Activated T-cell treated with anti-CD3 and anti-CD28 coated beads, Interleukin-2, amount 50 U/mL, for 72 hours (primary cell): Measurements from ENCODE around the gene OPA1. TPM values are rescaled to one million over a fixed set of nuclear protein-coding genes. Genes with fewer than 3 reads are reported as not detected.
A peak's percentile ranks its signal among the peaks of the same experiment; 100 is the strongest.

Experiments
- ATAC-seq, 2 donors: fragments of 150-1000 bp; cut with Tn5 transposase; replicated peaks in 1 of 2; 2 replicates each; pipeline ENCODE4 v1.10.0; 2021; ENCODE audit warnings: moderate library complexity in 2 of 2, mild to moderate bottlenecking in 1 of 2
- DNase-seq, 2 donors: peaks; one replicate each; pipeline ENCODE4 v3.0.0; 2021 to 2022; ENCODE audit warnings: mixed read lengths in 1 of 2
- H3K27ac Mint-ChIP-seq: one replicate; pipeline ENCODE4 v1.8.0; 2022; ENCODE audit warnings: mild to moderate bottlenecking, moderate library complexity, mixed read lengths
- H3K27me3 Mint-ChIP-seq: one replicate; pipeline ENCODE4 v1.8.0; 2022; ENCODE audit warnings: low read depth, mixed read lengths
- H3K36me3 Mint-ChIP-seq, 2 donors: one replicate each; pipeline ENCODE4 v1.8.0; 2022; ENCODE audit warnings: mixed read lengths in 2 of 2, mild to moderate bottlenecking in 1 of 2; ENCODE audit not compliant: insufficient read depth in 2 of 2
- H3K4me1 Mint-ChIP-seq: one replicate; pipeline ENCODE4 v1.8.0; 2022; ENCODE audit warnings: low read depth, mixed read lengths
- H3K4me3 Mint-ChIP-seq, 2 donors: one replicate each; pipeline ENCODE4 v1.8.0; 2022; ENCODE audit warnings: mild to moderate bottlenecking in 2 of 2, mixed read lengths in 2 of 2, moderate library complexity in 2 of 2
- H3K9me3 Mint-ChIP-seq, 2 donors: one replicate each; pipeline ENCODE4 v1.8.0; 2022; ENCODE audit warnings: mixed read lengths in 2 of 2
- total RNA-seq, 2 donors: library from RNA; stranded (reverse); gene quantifications; one replicate each; pipeline ENCODE4 v1.2.3, GENCODE V29; 2022

OPA1 gene
- total RNA-seq, 2 donors from 2014 or later: 67.5 to 76.6 TPM

GRCh38 chr3:193730511-193730910 lies 137.5 kb downstream of the OPA1 start:
- Mint-ChIP-seq H3K4me3 (no peak overlapping the region), H3K9me3 (no peaks in the 10 kb centered on the region), H3K27ac (no peak overlapping the region), H3K4me1 (no peaks in the 10 kb centered on the region), H3K36me3 (no peaks in the 10 kb centered on the region), H3K27me3 (no peaks in the 10 kb centered on the region)
- DNase-seq: no peak
- ATAC-seq: no peak

- H3K4me1 Mint-ChIP-seq: no peaks in the 10 kb centered on the region
- no peaks in the 10 kb centered on the region for H3K36me3 Mint-ChIP-seq
- DNase-seq: no peak
- no peak overlapping the region for H3K27ac Mint-ChIP-seq
- H3K27me3 Mint-ChIP-seq: no peaks in the 10 kb centered on the region
- H3K4me3 Mint-ChIP-seq: no peak overlapping the region
- no peaks in the 10 kb centered on the region for H3K9me3 Mint-ChIP-seq
- no peak for ATAC-seq
Measured at GRCh38 chr3:193730976-193731375, 138.0 kb downstream of the OPA1 start.

GRCh38 chr3:193731656-193732055 lies 138.6 kb downstream of the OPA1 start:
- ATAC-seq: no peak
- H3K36me3 Mint-ChIP-seq: no peaks in the 10 kb centered on the region
- no peak overlapping the region for H3K4me3 Mint-ChIP-seq
- H3K9me3 Mint-ChIP-seq: no peaks in the 10 kb centered on the region
- H3K27me3 Mint-ChIP-seq: no peaks in the 10 kb centered on the region
- no peak overlapping the region for H3K27ac Mint-ChIP-seq
- DNase-seq: no peak
- no peaks in the 10 kb centered on the region for H3K4me1 Mint-ChIP-seq

- Mint-ChIP-seq H3K4me1 (no peaks in the 10 kb centered on the region), H3K27ac (no peak overlapping the region), H3K36me3 (no peaks in the 10 kb centered on the region), H3K27me3 (no peaks in the 10 kb centered on the region), H3K4me3 (no peak overlapping the region), H3K9me3 (no peaks in the 10 kb centered on the region)
- DNase-seq (no peak), ATAC-seq (no peak)
Measured at GRCh38 chr3:193732391-193732790, 139.4 kb downstream of the OPA1 start.

- H3K4me3 Mint-ChIP-seq: no peak overlapping the region
- H3K27ac Mint-ChIP-seq: no peak overlapping the region
- no peaks in the 10 kb centered on the region for H3K4me1 Mint-ChIP-seq
- H3K27me3 Mint-ChIP-seq: no peaks in the 10 kb centered on the region
- DNase-seq: no peak
- H3K36me3 Mint-ChIP-seq: no peaks in the 10 kb centered on the region
- H3K9me3 Mint-ChIP-seq: no peaks in the 10 kb centered on the region
- no peak for ATAC-seq
Measured at GRCh38 chr3:193732827-193733226, 139.8 kb downstream of the OPA1 start.

GRCh38 chr3:193734737-193735366 lies 141.8 kb downstream of the OPA1 start:
- Mint-ChIP-seq H3K36me3 (no peaks in the 10 kb centered on the region), H3K9me3 (no peaks in the 10 kb centered on the region), H3K4me3 (no peak overlapping the region), H3K4me1 (no peaks in the 10 kb centered on the region), H3K27me3 (no peaks in the 10 kb centered on the region), H3K27ac (no peak overlapping the region)
- DNase-seq: no peak
- ATAC-seq: no peak

GRCh38 chr3:193735850-193736249 lies 142.8 kb downstream of the OPA1 start:
- DNase-seq: no peak
- H3K27ac Mint-ChIP-seq: no peak overlapping the region
- ATAC-seq: no peak
- no peak overlapping the region for H3K4me3 Mint-ChIP-seq
- H3K4me1 Mint-ChIP-seq: no peaks in the 10 kb centered on the region
- no peaks in the 10 kb centered on the region for H3K27me3 Mint-ChIP-seq
- H3K36me3 Mint-ChIP-seq: no peaks in the 10 kb centered on the region
- H3K9me3 Mint-ChIP-seq: no peaks in the 10 kb centered on the region

- H3K4me3 Mint-ChIP-seq: no peak overlapping the region
- no peaks in the 10 kb centered on the region for H3K36me3 Mint-ChIP-seq
- no peak overlapping the region for H3K27ac Mint-ChIP-seq
- no peaks in the 10 kb centered on the region for H3K27me3 Mint-ChIP-seq
- no peaks in the 10 kb centered on the region for H3K9me3 Mint-ChIP-seq
- H3K4me1 Mint-ChIP-seq: no peaks in the 10 kb centered on the region
- ATAC-seq: no peak
- no peak for DNase-seq
Measured at GRCh38 chr3:193736616-193737015, 143.6 kb downstream of the OPA1 start.

GRCh38 chr3:193737191-193737751 lies 144.3 kb downstream of the OPA1 start:
- no peak overlapping the region for H3K27ac Mint-ChIP-seq
- no peak for ATAC-seq
- no peaks in the 10 kb centered on the region for H3K27me3 Mint-ChIP-seq
- DNase-seq: no peak
- H3K4me3 Mint-ChIP-seq: no peak overlapping the region
- no peaks in the 10 kb centered on the region for H3K4me1 Mint-ChIP-seq
- H3K9me3 Mint-ChIP-seq: no peaks in the 10 kb centered on the region
- no peaks in the 10 kb centered on the region for H3K36me3 Mint-ChIP-seq

GRCh38 chr3:193742628-193743027 lies 149.6 kb downstream of the OPA1 start:
- Mint-ChIP-seq H3K9me3 (no peaks in the 10 kb centered on the region), H3K27ac (peak overlapping the region; percentile 29), H3K27me3 (peaks cover 6% of the 10 kb centered on the region), H3K4me3 (no peak overlapping the region), H3K4me1 (peaks cover 6% of the 10 kb centered on the region), H3K36me3 (no peaks in the 10 kb centered on the region)
- ATAC-seq: no peak
- DNase-seq: no peak

GRCh38 chr3:193743702-193744047 lies 150.7 kb downstream of the OPA1 start:
- H3K27ac Mint-ChIP-seq: no peak overlapping the region
- H3K36me3 Mint-ChIP-seq: no peaks in the 10 kb centered on the region
- peaks cover 6% of the 10 kb centered on the region for H3K27me3 Mint-ChIP-seq
- ATAC-seq (peak; percentile 36 to 47), DNase-seq (peak in 1 of 2 donors; percentile 12)
- peak overlapping the region; percentile 15 to 38 for H3K4me3 Mint-ChIP-seq
- no peaks in the 10 kb centered on the region for H3K9me3 Mint-ChIP-seq
- peaks cover 6% of the 10 kb centered on the region for H3K4me1 Mint-ChIP-seq

- Mint-ChIP-seq H3K27ac (no peak overlapping the region), H3K9me3 (no peaks in the 10 kb centered on the region), H3K36me3 (no peaks in the 10 kb centered on the region), H3K4me3 (peak overlapping the region; percentile 15 to 38), H3K4me1 (peaks cover 6% of the 10 kb centered on the region), H3K27me3 (peaks cover 6% of the 10 kb centered on the region)
- DNase-seq: no peak
- no peak for ATAC-seq
Measured at GRCh38 chr3:193744048-193744821, 151.2 kb downstream of the OPA1 start.

GRCh38 chr3:193744822-193745684 lies 152.0 kb downstream of the OPA1 start:
- ATAC-seq: no peak
- no peak overlapping the region for H3K4me3 Mint-ChIP-seq
- H3K4me1 Mint-ChIP-seq: peaks cover 6% of the 10 kb centered on the region
- H3K9me3 Mint-ChIP-seq: no peaks in the 10 kb centered on the region
- H3K27ac Mint-ChIP-seq: no peak overlapping the region
- peaks cover 6% of the 10 kb centered on the region for H3K27me3 Mint-ChIP-seq
- no peak for DNase-seq
- H3K36me3 Mint-ChIP-seq: no peaks in the 10 kb centered on the region
